ENCODE measurements around the gene FUBP3.
A peak's percentile ranks its signal among the peaks of the same experiment; 100 is the strongest.
"Not testable (repeated sequence)": the region's sequence is repeated elsewhere in the genome, so short reads cannot be mapped to it uniquely, and the experiment has no call there.

The FUBP3 gene

GRCh38 chr9:130557077-130557468 lies 22.3 kb upstream of the FUBP3 start:
- DNase-seq (ENCODE audit: low spot score), result no peak

- no peak for DNase-seq (ENCODE audit: low spot score)
Measured at GRCh38 chr9:130561056-130561455, 18.3 kb upstream of the FUBP3 start.

GRCh38 chr9:130562525-130562924 lies 16.9 kb upstream of the FUBP3 start:
- DNase-seq (ENCODE audit: low spot score), result not testable (repeated sequence)

- no peak for DNase-seq (ENCODE audit: low spot score)
Measured at GRCh38 chr9:130563797-130564196, 15.6 kb upstream of the FUBP3 start.

GRCh38 chr9:130565792-130566191 lies 13.6 kb upstream of the FUBP3 start:
- no peak for DNase-seq (ENCODE audit: low spot score)

GRCh38 chr9:130570208-130570607 lies 9.2 kb upstream of the FUBP3 start:
- no peak for DNase-seq (ENCODE audit: low spot score)

- DNase-seq (ENCODE audit: low spot score), result no peak
Measured at GRCh38 chr9:130575514-130575913, 3.9 kb upstream of the FUBP3 start.

- DNase-seq (ENCODE audit: low spot score), result no peak
Measured at GRCh38 chr9:130576176-130576575, 3.2 kb upstream of the FUBP3 start.

- DNase-seq (ENCODE audit: low spot score), result peak; percentile 14
Measured at GRCh38 chr9:130579738-130580463, 524 bp downstream of the FUBP3 start.

- no peak for DNase-seq (ENCODE audit: low spot score)
Measured at GRCh38 chr9:130581766-130582165, 2.4 kb downstream of the FUBP3 start.

GRCh38 chr9:130583271-130583670 lies 3.9 kb downstream of the FUBP3 start:
- no peak for DNase-seq (ENCODE audit: low spot score)

- no peak for DNase-seq (ENCODE audit: low spot score)
Measured at GRCh38 chr9:130587921-130588320, 8.5 kb downstream of the FUBP3 start.

GRCh38 chr9:130588416-130588815 lies 9.0 kb downstream of the FUBP3 start:
- DNase-seq (ENCODE audit: low spot score), result no peak

- DNase-seq (ENCODE audit: low spot score), result no peak
Measured at GRCh38 chr9:130589754-130590153, 10.4 kb downstream of the FUBP3 start.

GRCh38 chr9:130590305-130590704 lies 10.9 kb downstream of the FUBP3 start:
- no peak for DNase-seq (ENCODE audit: low spot score)

- no peak for DNase-seq (ENCODE audit: low spot score)
Measured at GRCh38 chr9:130593020-130593419, 13.6 kb downstream of the FUBP3 start.

- DNase-seq (ENCODE audit: low spot score), result no peak
Measured at GRCh38 chr9:130597228-130597627, 17.9 kb downstream of the FUBP3 start.

GRCh38 chr9:130598188-130598587 lies 18.8 kb downstream of the FUBP3 start:
- no peak for DNase-seq (ENCODE audit: low spot score)

GRCh38 chr9:130599625-130600024 lies 20.2 kb downstream of the FUBP3 start:
- DNase-seq (ENCODE audit: low spot score), result no peak

- DNase-seq (ENCODE audit: low spot score), result no peak
Measured at GRCh38 chr9:130601100-130601499, 21.7 kb downstream of the FUBP3 start.

- no peak for DNase-seq (ENCODE audit: low spot score)
Measured at GRCh38 chr9:130604295-130604694, 24.9 kb downstream of the FUBP3 start.

GRCh38 chr9:130606887-130607600 lies 27.7 kb downstream of the FUBP3 start:
- no peak for DNase-seq (ENCODE audit: low spot score)

- no peak for DNase-seq (ENCODE audit: low spot score)
Measured at GRCh38 chr9:130607640-130608420, 28.5 kb downstream of the FUBP3 start.

All from kidney capillary endothelial cell (primary cell).